Left lobe of liver (tissue), 1 donor: Measurements from ENCODE around the gene OR5H6. TPM values are rescaled to one million over a fixed set of nuclear protein-coding genes. Genes with fewer than 3 reads are reported as not detected.

Source experiments
- total RNA-seq: library from RNA; stranded (reverse); gene quantifications from one replicate; pipeline ENCODE4 v1.2.1, GENCODE V29; 2021
- donor health status: DM: no; HTN: yes; CAD: no.

The OR5H6 gene
- total RNA-seq, 1 donor from 2014 or later, result not detected

Other genes with a start within 250 kb of the OR5H6 start
- not detected for gene GABRR3, start 228.9 kb upstream of the OR5H6 start, total RNA-seq
- gene OR5AC2, start 177.1 kb upstream of the OR5H6 start, total RNA-seq, result not detected
- gene OR5H1, start 133.5 kb upstream of the OR5H6 start, total RNA-seq, result not detected
- not detected for gene OR5H14, start 116.8 kb upstream of the OR5H6 start, total RNA-seq
- not detected for gene OR5H15, start 97.5 kb upstream of the OR5H6 start, total RNA-seq
- gene OR5H2, start 18.3 kb downstream of the OR5H6 start, total RNA-seq, result not detected
- gene OR5K4, start 89.6 kb downstream of the OR5H6 start, total RNA-seq, result not detected
- not detected for gene OR5K3, start 126.4 kb downstream of the OR5H6 start, total RNA-seq
- not detected for gene OR5K1, start 199.0 kb downstream of the OR5H6 start, total RNA-seq
- gene OR5K2, start 233.4 kb downstream of the OR5H6 start, total RNA-seq, result not detected